UCSD-AML1 (cell line): ENCODE data around the gene ACE.
A peak's percentile ranks its signal among the peaks of the same experiment; 100 is the strongest.

Experiments
- DNase-seq: peaks from one replicate; lab custom pipeline; 2025; ENCODE audit not compliant: unreplicated experiment; lab: John Stamatoyannopoulos, UW

The ACE gene

GRCh38 chr17:63476854-63477479, at the start of gene ACE:
ACE (plus strand) TSS chr17:63477061; CDS start chr17:63477095, 34 bp downstream.
- peak; percentile 75 for DNase-seq

- no peak for DNase-seq
These were observed 47.1 kb upstream of the ACE start for GRCh38 chr17:63429766-63430165.

- no peak for DNase-seq
These were observed 46.6 kb upstream of the ACE start for GRCh38 chr17:63430223-63430622.

- DNase-seq, result no peak
These were observed 45.3 kb upstream of the ACE start for GRCh38 chr17:63431618-63431938.

GRCh38 chr17:63431939-63432804, 44.7 kb upstream of the ACE start:
- peak; percentile 43 for DNase-seq

GRCh38 chr17:63433746-63434591, 42.9 kb upstream of the ACE start:
- no peak for DNase-seq

- DNase-seq, result peak; percentile 56
These were observed 41.8 kb upstream of the ACE start for GRCh38 chr17:63434951-63435571.

GRCh38 chr17:63435681-63436522, 41.0 kb upstream of the ACE start:
- no peak for DNase-seq

- DNase-seq, result no peak
These were observed 40.2 kb upstream of the ACE start for GRCh38 chr17:63436523-63437110.

GRCh38 chr17:63437287-63438091, 39.4 kb upstream of the ACE start:
- DNase-seq, result no peak

- DNase-seq, result no peak
These were observed 38.5 kb upstream of the ACE start for GRCh38 chr17:63438092-63439051.

GRCh38 chr17:63439687-63440086, 37.2 kb upstream of the ACE start:
- no peak for DNase-seq

- no peak for DNase-seq
These were observed 36.6 kb upstream of the ACE start for GRCh38 chr17:63440127-63440769.

GRCh38 chr17:63440770-63441335, 36.0 kb upstream of the ACE start:
- no peak for DNase-seq

- DNase-seq, result no peak
These were observed 35.2 kb upstream of the ACE start for GRCh38 chr17:63441654-63442053.

- DNase-seq, result no peak
These were observed 34.8 kb upstream of the ACE start for GRCh38 chr17:63442074-63442473.

- peak; percentile 55 for DNase-seq
These were observed 34.3 kb upstream of the ACE start for GRCh38 chr17:63442549-63443035.
